Endothelial cell (in vitro differentiated cells): ENCODE results near the gene ARPC5. TPM values are rescaled to one million over a fixed set of nuclear protein-coding genes. Genes with fewer than 3 reads are reported as not detected.

Experiments
- DNase-seq: peaks from one replicate; pipeline ENCODE4 v3.0.0; 2021; ENCODE audit warnings: low spot score
- H3K27ac Mint-ChIP-seq: one replicate; pipeline ENCODE4 v1.8.0; 2021; ENCODE audit warnings: mixed read lengths, inconsistent platforms; ENCODE audit not compliant: unreplicated experiment
- H3K27me3 Mint-ChIP-seq: one replicate; pipeline ENCODE4 v1.8.0; 2021; ENCODE audit warnings: mild to moderate bottlenecking, moderate library complexity, mixed read lengths, inconsistent platforms; ENCODE audit not compliant: unreplicated experiment
- H3K36me3 Mint-ChIP-seq: one replicate; pipeline ENCODE4 v1.8.0; 2021; ENCODE audit warnings: mild to moderate bottlenecking, low read depth, mixed read lengths, inconsistent platforms; ENCODE audit not compliant: unreplicated experiment
- H3K4me1 Mint-ChIP-seq: one replicate; pipeline ENCODE4 v1.8.0; 2021; ENCODE audit warnings: mild to moderate bottlenecking, mixed read lengths, inconsistent platforms; ENCODE audit not compliant: unreplicated experiment
- H3K4me3 Mint-ChIP-seq: one replicate; pipeline ENCODE4 v1.8.0; 2021; ENCODE audit warnings: mild to moderate bottlenecking, mixed read lengths, inconsistent platforms; ENCODE audit not compliant: unreplicated experiment
- H3K9me3 Mint-ChIP-seq: one replicate; pipeline ENCODE4 v1.8.0; 2021; ENCODE audit warnings: mixed read lengths, inconsistent platforms; ENCODE audit not compliant: unreplicated experiment
- CTCF ChIP-seq: fragments of 200-600 bp; sonication (generic); IDR thresholded peaks from one replicate; pipeline ENCODE4 v1.5.0; 2021; ENCODE audit warnings: antibody characterized with exemption; ENCODE audit not compliant: unreplicated experiment
- total RNA-seq: library from RNA; stranded (reverse); fragmentation: NEBNext Ultra II Directional; extraction: Animal tissue kit (Norgen Biotek cat#: 25700); gene quantifications from one replicate; pipeline ENCODE4 v1.2.1, GENCODE V29; 2021; ENCODE audit not compliant: unreplicated experiment

Gene ARPC5
- total RNA-seq, 1 donor from 2014 or later = 142 TPM

- no peak for TF ChIP-seq CTCF
These were observed 59.0 kb downstream of the ARPC5 start for GRCh38 chr1:183576537-183576936.

GRCh38 chr1:183575606-183576005 lies 60.0 kb downstream of the ARPC5 start:
- Mint-ChIP-seq H3K4me3 (no peak overlapping the region), H3K9me3 (no peaks in the 10 kb centered on the region), H3K27me3 (peaks cover 5% of the 10 kb centered on the region), H3K4me1 (peaks cover 5% of the 10 kb centered on the region), H3K36me3 (no peaks in the 10 kb centered on the region), H3K27ac (no peak overlapping the region)
- TF ChIP-seq CTCF = no peak
- no peak for DNase-seq

More at GRCh38 chr1:183576537-183576936, 59.0 kb downstream of the ARPC5 start:
- H3K9me3 Mint-ChIP-seq = no peaks in the 10 kb centered on the region
- H3K4me1 Mint-ChIP-seq = peaks cover 5% of the 10 kb centered on the region
- H3K27me3 Mint-ChIP-seq = peaks cover 2% of the 10 kb centered on the region
- no peak overlapping the region for H3K27ac Mint-ChIP-seq
- no peaks in the 10 kb centered on the region for H3K36me3 Mint-ChIP-seq
- no peak overlapping the region for H3K4me3 Mint-ChIP-seq
- no peak for DNase-seq

GRCh38 chr1:183572721-183573120 lies 62.9 kb downstream of the ARPC5 start:
- H3K36me3 Mint-ChIP-seq = no peaks in the 10 kb centered on the region
- no peak for TF ChIP-seq CTCF
- no peaks in the 10 kb centered on the region for H3K9me3 Mint-ChIP-seq
- H3K4me1 Mint-ChIP-seq = peaks cover 16% of the 10 kb centered on the region
- H3K27me3 Mint-ChIP-seq = peaks cover 14% of the 10 kb centered on the region
- no peak for DNase-seq
- H3K27ac Mint-ChIP-seq = no peak overlapping the region
- H3K4me3 Mint-ChIP-seq = no peak overlapping the region

GRCh38 chr1:183571678-183572268 lies 63.8 kb downstream of the ARPC5 start:
- no peak for TF ChIP-seq CTCF
- H3K27ac Mint-ChIP-seq = no peak overlapping the region
- H3K4me1 Mint-ChIP-seq = peaks cover 22% of the 10 kb centered on the region
- DNase-seq = no peak
- peaks cover 19% of the 10 kb centered on the region for H3K27me3 Mint-ChIP-seq
- H3K9me3 Mint-ChIP-seq = no peaks in the 10 kb centered on the region
- no peaks in the 10 kb centered on the region for H3K36me3 Mint-ChIP-seq
- H3K4me3 Mint-ChIP-seq = no peak overlapping the region

Other genes with a start within 250 kb of the ARPC5 start
- 1.7 TPM for gene NMNAT2, start 217.4 kb downstream of the ARPC5 start, total RNA-seq
- gene SMG7, start 163.3 kb downstream of the ARPC5 start, total RNA-seq = 70.2 TPM
- 0.67 TPM for gene NCF2, start 45.3 kb downstream of the ARPC5 start, total RNA-seq
- gene APOBEC4, start 17.5 kb upstream of the ARPC5 start, total RNA-seq = not detected
- 60.7 TPM for gene RGL1, start 169.3 kb upstream of the ARPC5 start, total RNA-seq